Activated T-helper 1 cell treated with anti-CD3 and anti-CD28 coated beads, Interleukin-12 subunit alpha, Interleukin-12 subunit beta, Interleukin-2, Interleukin-4 antibody, amounts not matched to agents 30 ng/mL and 10 ng/mL and 1 ng/mL, durations not matched to agents 14 hours and 24 hours and 36 hours (primary cell): ENCODE data around the gene UGT2B28. TPM values are rescaled to one million over a fixed set of nuclear protein-coding genes. Genes with fewer than 3 reads are reported as not detected.
"Not testable (repeated sequence)": the region's sequence is repeated elsewhere in the genome, so short reads cannot be mapped to it uniquely, and the experiment has no call there.

Experiments used
- DNase-seq: peaks from one replicate; pipeline ENCODE4 v3.0.0; 2021; ENCODE audit warnings: low spot score
- H3K27ac Mint-ChIP-seq: one replicate; pipeline ENCODE4 v1.8.0; 2021; ENCODE audit warnings: mild to moderate bottlenecking, mixed read lengths
- H3K27me3 Mint-ChIP-seq: one replicate; pipeline ENCODE4 v1.8.0; 2022; ENCODE audit warnings: mild to moderate bottlenecking, moderate library complexity, mixed read lengths; ENCODE audit not compliant: insufficient read depth
- H3K36me3 Mint-ChIP-seq: one replicate; pipeline ENCODE4 v1.8.0; 2021; ENCODE audit warnings: low read depth, mixed read lengths
- H3K4me1 Mint-ChIP-seq: one replicate; pipeline ENCODE4 v1.8.0; 2021; ENCODE audit warnings: low read depth, mixed read lengths
- H3K4me3 Mint-ChIP-seq: one replicate; pipeline ENCODE4 v1.8.0; 2021; ENCODE audit warnings: mild to moderate bottlenecking, moderate library complexity, mixed read lengths
- H3K9me3 Mint-ChIP-seq: one replicate; pipeline ENCODE4 v1.8.0; 2021; ENCODE audit warnings: mixed read lengths
- intact Hi-C: fragments of 100-400 bp; cut with micrococcal nuclease; formaldehyde crosslinking; loops from one replicate; pipeline ENCODE4 v1.15.1; 2024
- total RNA-seq: library from RNA; stranded (reverse); gene quantifications from 2 replicates; pipeline ENCODE4 v1.2.3, GENCODE V29; 2022

UGT2B28 gene
- total RNA-seq: not detected in 2 replicates

DNA sequence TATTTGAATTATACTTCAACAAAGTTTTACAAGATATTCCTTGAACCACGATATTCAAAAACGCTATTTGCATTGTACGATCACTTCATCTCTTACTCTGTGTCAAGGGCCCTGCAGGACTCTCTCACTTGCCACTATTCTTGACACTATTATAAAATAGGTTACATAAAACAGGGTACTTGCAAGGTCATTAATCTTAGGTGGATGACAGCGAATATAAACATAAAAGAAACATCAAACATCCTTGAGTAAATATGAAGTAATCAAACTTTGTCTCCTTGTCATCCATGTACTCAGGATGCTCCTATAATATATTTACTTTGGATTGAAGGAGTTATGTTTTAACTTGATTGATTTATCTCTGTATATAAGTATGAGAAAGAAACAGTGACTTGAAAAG, at the start of gene UGT2B28:
UGT2B28 (plus strand) TSS at position 395 of the 400 bp plus-strand sequence. CDS start 26 bp downstream, outside the sequence.
- H3K4me3 Mint-ChIP-seq, DNase-seq, H3K9me3 Mint-ChIP-seq, H3K27ac Mint-ChIP-seq, H3K27me3 Mint-ChIP-seq, H3K4me1 Mint-ChIP-seq, H3K36me3 Mint-ChIP-seq, intact Hi-C loops: not testable (repeated sequence)

DNA sequence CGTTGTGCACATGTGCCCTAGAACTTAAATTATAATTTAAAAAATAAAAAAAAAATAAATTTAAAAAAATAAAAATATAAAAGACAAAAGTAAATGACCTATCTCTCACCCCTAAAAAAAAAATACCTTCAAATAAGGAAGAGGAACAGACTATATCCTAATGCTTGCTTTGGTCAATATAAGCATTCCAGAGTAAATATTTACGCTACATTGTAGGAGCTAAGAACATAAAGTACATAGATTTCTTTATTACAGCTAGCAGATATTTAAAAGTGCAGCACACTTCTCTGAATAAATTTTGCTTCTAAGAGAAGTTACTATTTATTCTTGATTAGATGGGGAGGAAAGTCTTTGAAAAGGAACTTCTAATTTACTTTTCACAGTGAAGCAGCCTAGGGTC, 41.2 kb upstream of the UGT2B28 start:
- Mint-ChIP-seq H3K4me3 (no peak overlapping the region), H3K4me1 (no peaks in the 10 kb centered on the region), H3K27me3 (no peaks in the 10 kb centered on the region), H3K9me3 (no peaks in the 10 kb centered on the region), H3K27ac (no peak overlapping the region), H3K36me3 (no peaks in the 10 kb centered on the region)
- DNase-seq: no peak
- intact Hi-C loops: no loop called here

DNA sequence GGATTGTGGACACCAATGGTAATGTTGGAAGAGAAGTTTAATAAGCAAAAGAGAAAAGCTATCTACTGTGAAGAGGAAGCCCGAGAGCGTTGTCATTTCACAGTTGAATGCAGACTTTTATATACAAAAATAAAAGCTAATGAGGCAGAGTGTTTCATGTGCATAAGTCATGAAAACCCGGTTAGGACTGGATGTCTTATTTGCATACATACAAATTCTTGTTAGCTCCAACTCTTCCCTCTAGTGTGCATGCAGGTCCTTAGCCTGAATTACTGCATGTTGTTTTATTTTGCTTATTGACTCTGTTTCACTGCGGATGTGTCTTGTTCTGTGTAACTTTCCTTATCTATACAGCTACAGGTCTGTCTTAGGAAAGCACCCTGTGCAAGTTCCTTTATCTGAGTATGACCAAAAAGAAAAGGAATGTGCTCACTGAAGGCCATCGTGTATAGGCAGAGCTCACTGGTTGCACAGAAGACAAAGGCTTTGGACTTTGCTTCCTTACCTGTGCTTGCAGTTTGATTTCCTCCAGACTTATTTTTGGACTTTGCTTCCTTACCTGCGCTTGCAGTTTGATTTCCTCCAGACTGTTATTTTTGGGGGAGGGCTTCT, 40.6 kb upstream of the UGT2B28 start:
- Mint-ChIP-seq H3K27me3 (no peaks in the 10 kb centered on the region), H3K4me3 (no peak overlapping the region), H3K9me3 (no peaks in the 10 kb centered on the region), H3K27ac (no peak overlapping the region), H3K4me1 (no peaks in the 10 kb centered on the region), H3K36me3 (no peaks in the 10 kb centered on the region)
- DNase-seq: no peak
- intact Hi-C loops: no loop called here

DNA sequence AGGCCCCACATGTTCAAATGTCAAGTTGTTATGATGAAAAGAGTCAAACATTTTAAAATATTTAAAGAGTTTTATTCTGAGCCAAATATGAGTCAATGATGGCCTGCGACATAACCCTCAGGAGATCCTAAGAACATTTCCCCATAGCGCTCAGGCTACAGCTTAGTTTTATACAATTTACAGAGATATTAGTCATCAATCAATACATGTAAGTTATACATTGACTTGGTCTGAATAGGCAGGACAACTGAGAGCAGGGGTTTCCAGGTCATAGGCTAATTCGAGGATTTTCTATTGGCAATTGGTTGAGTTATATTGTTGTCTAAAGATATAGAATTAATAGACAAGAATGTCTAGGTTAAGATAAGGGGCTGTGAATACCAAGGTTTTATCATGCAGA, 39.5 kb upstream of the UGT2B28 start:
- intact Hi-C loops, H3K4me1 Mint-ChIP-seq, H3K27ac Mint-ChIP-seq, H3K4me3 Mint-ChIP-seq, DNase-seq, H3K36me3 Mint-ChIP-seq, H3K27me3 Mint-ChIP-seq, H3K9me3 Mint-ChIP-seq: not testable (repeated sequence)

DNA sequence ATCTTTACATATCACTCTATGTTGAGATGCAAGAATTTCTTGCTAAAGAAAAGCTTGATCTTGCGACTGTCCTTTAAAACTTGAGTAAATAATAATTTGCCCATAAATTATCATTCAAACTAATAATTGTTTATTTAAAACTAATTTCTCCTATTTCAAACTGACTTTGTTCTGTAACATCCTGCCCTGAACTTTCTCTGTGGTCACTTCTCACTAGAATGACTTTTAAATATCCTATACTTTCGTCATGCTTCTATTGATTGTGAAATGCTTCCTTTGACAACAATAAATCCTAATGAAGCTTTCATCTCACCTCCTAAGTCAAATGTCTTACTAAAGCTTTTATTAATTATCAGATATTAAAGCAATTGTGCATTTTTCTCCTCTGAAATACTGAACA, 38.5 kb upstream of the UGT2B28 start:
- H3K36me3 Mint-ChIP-seq, H3K4me3 Mint-ChIP-seq, intact Hi-C loops, H3K9me3 Mint-ChIP-seq, H3K4me1 Mint-ChIP-seq, DNase-seq, H3K27ac Mint-ChIP-seq, H3K27me3 Mint-ChIP-seq: not testable (repeated sequence)

DNA sequence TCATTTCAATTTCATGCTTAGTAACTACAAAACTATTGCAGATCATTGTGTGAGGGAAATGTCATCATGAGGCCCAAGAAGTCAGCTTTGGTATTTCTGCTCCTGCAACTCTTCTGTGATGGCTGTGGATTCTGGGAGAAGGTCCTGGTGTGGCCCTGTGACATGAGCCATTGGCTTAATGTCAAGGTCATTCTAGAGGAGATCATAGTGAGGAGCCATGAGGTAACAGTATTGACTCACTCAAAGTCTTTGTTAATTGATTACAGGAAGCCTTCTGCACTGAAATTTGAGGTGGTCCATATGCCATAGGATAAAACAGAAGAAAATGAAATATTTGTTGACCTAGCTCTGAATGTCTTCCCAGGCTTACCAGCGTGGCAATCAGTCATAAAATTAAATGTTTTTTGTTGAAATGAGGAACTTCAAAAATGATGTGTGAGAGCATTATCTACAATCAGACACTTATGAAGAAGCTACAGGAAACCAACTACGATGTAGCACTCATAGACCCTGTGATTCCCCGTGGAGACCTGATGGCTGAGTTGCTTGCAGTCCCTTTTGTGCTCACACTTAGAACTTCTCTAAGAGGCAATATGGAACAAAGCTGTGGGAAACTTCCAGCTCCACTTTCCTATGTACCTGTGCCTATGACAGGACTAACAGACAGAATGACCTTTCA, 37.6 kb upstream of the UGT2B28 start:
- H3K36me3 Mint-ChIP-seq, H3K27ac Mint-ChIP-seq, DNase-seq, H3K4me1 Mint-ChIP-seq, H3K4me3 Mint-ChIP-seq, H3K27me3 Mint-ChIP-seq, intact Hi-C loops, H3K9me3 Mint-ChIP-seq: not testable (repeated sequence)

DNA sequence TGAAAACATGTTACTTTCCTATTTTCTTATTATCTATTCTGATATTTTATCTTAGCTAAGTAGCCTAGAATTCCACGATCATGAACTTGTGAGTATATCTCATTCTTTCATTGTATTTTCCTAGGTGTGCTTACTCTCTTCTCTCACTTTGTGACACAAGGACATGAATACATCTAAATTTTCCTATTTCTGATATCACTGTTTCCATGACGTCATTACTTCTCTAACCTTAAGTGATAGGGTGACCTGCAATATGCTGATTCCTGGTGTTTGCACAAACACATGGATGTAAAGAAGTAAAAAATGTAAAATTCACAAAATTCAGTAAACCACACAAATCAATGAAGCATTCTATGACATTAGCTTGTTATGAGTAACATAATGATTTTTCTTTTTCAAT, 29.4 kb upstream of the UGT2B28 start:
- H3K9me3 Mint-ChIP-seq, DNase-seq, H3K27ac Mint-ChIP-seq, intact Hi-C loops, H3K36me3 Mint-ChIP-seq, H3K4me1 Mint-ChIP-seq, H3K4me3 Mint-ChIP-seq, H3K27me3 Mint-ChIP-seq: not testable (repeated sequence)

DNA sequence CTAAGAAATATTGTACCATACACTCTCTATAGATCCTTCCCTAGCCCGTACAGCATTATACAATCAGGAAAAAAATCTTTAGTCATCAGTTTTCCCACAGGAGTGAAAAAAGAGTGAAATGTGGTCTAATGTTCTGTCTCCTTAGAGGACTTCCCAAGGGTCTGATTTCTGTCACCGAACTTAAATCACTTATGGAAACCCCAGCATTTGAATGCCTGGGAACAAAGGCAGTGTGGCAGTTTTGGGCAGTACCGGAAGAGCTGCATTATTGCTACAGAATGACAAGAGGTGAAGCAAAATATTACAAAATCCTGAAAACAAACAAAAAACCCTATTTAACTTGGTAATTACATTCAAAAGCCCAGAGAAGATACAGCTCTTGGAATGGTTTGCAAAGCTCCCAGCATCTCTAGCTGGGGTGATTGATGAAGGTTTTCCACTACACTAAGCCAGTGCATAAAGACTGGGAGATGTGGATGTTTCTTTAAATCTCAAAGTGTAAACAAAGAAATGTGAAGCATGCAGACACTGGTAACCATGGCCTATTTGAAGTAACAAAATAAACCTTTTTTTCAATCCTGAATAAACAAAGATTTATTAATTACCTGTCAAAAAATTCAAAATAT, 27.0 kb upstream of the UGT2B28 start:
- H3K4me1 Mint-ChIP-seq, DNase-seq, H3K36me3 Mint-ChIP-seq, intact Hi-C loops, H3K27me3 Mint-ChIP-seq, H3K27ac Mint-ChIP-seq, H3K9me3 Mint-ChIP-seq, H3K4me3 Mint-ChIP-seq: not testable (repeated sequence)

DNA sequence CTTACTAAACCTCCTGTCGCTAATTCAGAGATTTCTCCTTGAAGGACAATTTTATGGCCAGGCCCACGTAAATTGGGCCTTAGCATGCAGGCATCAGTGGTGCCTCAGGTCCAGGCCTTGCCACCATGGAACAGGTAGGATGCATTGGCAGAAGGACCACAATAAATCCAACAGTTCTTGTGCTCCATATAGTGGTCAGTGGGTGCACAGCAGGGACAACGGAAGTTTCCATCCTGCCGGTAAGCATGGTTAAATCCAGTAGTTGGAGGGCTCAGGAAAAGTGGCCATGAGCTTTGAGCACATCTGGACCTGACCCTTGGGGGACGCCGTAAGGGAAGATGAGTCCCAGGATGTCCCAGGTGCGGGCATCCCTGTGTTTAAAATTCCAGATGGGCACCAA, 11.7 kb upstream of the UGT2B28 start:
- H3K27ac Mint-ChIP-seq, H3K9me3 Mint-ChIP-seq, DNase-seq, H3K4me3 Mint-ChIP-seq, H3K4me1 Mint-ChIP-seq, H3K36me3 Mint-ChIP-seq, H3K27me3 Mint-ChIP-seq, intact Hi-C loops: not testable (repeated sequence)

DNA sequence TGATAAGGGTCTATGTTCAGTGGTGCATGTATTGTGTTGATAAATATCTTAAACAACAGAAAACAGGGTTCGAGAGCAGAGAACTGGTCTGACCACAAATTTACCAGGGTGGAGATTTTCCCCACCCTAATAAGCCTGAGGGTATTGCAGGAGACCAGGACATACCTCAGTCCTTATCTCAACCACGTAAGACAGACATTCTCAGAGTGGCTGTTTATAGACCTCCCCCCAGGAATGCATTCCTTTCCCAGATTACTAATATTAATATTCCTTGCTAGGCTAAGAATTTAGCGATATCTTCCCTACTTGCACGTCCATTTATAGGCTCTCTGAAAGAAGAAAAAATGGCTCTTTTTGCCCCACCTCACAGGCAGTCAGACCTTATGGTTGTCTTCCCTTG, 16.1 kb downstream of the UGT2B28 start:
- H3K27ac Mint-ChIP-seq, H3K36me3 Mint-ChIP-seq, intact Hi-C loops, H3K9me3 Mint-ChIP-seq, H3K4me1 Mint-ChIP-seq, DNase-seq, H3K27me3 Mint-ChIP-seq, H3K4me3 Mint-ChIP-seq: not testable (repeated sequence)

DNA sequence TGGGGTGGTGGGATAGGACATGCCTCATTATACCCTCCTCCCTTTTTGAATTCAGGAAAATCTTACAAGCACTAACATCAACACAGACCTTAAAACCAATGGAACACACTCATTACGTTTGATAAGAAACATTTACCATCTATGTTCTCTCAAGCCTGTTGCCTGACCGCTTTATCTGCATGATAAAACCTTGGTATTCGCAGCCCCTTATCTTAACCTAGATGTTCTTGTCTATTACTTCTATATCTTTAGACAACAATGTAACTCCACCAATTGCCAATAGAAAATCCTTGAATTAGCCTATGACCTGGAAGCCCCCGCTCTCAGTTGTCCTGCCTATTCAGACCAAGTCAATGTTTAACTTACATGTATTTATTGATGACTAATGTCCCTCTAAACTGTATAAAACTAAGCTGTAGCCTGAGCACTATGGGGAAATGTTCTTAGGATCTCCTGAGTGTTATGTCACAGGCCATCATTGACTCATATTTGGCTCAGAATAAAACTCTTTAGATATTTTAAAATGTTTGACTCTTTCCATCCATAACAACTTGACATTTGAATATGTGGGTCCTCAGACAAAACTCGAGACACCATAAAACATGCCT, 28.3 kb downstream of the UGT2B28 start:
- intact Hi-C loops, H3K4me3 Mint-ChIP-seq, DNase-seq, H3K36me3 Mint-ChIP-seq, H3K27ac Mint-ChIP-seq, H3K9me3 Mint-ChIP-seq, H3K4me1 Mint-ChIP-seq, H3K27me3 Mint-ChIP-seq: not testable (repeated sequence)

DNA sequence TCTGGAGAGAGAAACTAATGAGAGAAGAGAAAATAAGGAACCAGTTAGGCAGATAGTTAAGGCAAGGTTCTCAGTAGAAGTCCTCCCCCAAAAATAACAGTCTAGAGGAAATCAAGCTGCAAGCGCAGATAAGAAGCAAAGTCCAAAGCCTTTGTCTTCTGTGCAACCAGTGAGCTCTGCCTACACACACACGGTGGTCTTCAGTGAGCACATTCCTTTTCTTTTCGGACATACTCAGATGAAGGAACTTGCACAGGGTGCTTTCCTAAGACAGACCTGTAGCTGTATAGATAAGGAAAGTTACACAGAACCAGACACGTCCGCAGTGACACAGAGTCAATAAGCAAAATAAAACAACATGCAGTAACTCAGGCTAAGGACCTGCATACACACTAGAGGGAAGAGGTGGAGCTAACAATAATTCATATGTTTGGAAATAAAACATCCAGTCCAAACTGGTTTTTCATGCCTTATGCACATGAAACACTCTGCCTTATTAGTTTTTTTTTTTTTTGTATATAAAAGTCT, 29.3 kb downstream of the UGT2B28 start:
- intact Hi-C loops: loop anchor here (10.0 kb wide), 1 partner anchor 875 kb away; no protein-coding TSS in a partner anchor

DNA sequence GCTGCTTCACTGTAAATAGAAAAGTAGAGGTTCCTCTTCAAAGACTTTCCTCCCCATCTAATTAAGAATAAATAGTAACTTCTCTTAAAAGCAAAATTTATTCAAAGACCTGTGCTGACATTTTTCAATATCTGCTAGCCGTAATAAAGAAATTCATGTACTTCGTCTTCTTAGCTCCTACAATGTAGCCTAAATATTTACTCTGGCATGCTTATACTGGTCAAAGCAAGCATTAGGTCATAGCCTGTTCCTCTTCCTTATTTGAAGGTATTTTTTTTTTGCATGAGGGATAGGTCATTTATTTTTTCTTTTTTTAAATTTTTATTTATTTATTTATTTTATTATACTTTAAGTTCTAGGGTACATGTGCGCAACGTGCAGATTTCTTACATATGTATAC, 30.0 kb downstream of the UGT2B28 start:
- not testable (repeated sequence) for H3K27me3 Mint-ChIP-seq, H3K4me1 Mint-ChIP-seq, H3K9me3 Mint-ChIP-seq, H3K4me3 Mint-ChIP-seq, DNase-seq, H3K36me3 Mint-ChIP-seq, H3K27ac Mint-ChIP-seq
- intact Hi-C loops: loop anchor here (10.0 kb wide), 1 partner anchor 875 kb away; no protein-coding TSS in a partner anchor

More for the DNA sequence above, 29.3 kb downstream of the UGT2B28 start:
- not testable (repeated sequence) for H3K27ac Mint-ChIP-seq, DNase-seq, H3K36me3 Mint-ChIP-seq, H3K4me1 Mint-ChIP-seq, H3K27me3 Mint-ChIP-seq, H3K9me3 Mint-ChIP-seq, H3K4me3 Mint-ChIP-seq
